ENCODE measurements around the gene ULBP2.
A peak's percentile ranks its signal among the peaks of the same experiment; 100 is the strongest.
"Not testable (repeated sequence)": the region's sequence is repeated elsewhere in the genome, so short reads cannot be mapped to it uniquely, and the experiment has no call there.

The ULBP2 gene

GRCh38 chr6:149927025-149927424 lies 14.8 kb upstream of the ULBP2 start:
- not testable (repeated sequence) for DNase-seq (ENCODE audit: low spot score)

GRCh38 chr6:149929422-149929821 lies 12.4 kb upstream of the ULBP2 start:
- no peak for DNase-seq (ENCODE audit: low spot score)

GRCh38 chr6:149931501-149931900 lies 10.3 kb upstream of the ULBP2 start:
- DNase-seq (ENCODE audit: low spot score) = no peak

- DNase-seq (ENCODE audit: low spot score) = no peak
These were observed 8.8 kb upstream of the ULBP2 start for GRCh38 chr6:149933036-149933435.

- DNase-seq (ENCODE audit: low spot score) = no peak
These were observed 8.4 kb upstream of the ULBP2 start for GRCh38 chr6:149933461-149933860.

- DNase-seq (ENCODE audit: low spot score) = peak; percentile 52
These were observed 7.3 kb upstream of the ULBP2 start for GRCh38 chr6:149934249-149935156.

GRCh38 chr6:149935246-149935645 lies 6.6 kb upstream of the ULBP2 start:
- DNase-seq (ENCODE audit: low spot score) = no peak

- no peak for DNase-seq (ENCODE audit: low spot score)
These were observed 6.1 kb upstream of the ULBP2 start for GRCh38 chr6:149935668-149936067.

- no peak for DNase-seq (ENCODE audit: low spot score)
These were observed 5.1 kb upstream of the ULBP2 start for GRCh38 chr6:149936743-149937142.

GRCh38 chr6:149938013-149938570 lies 3.7 kb upstream of the ULBP2 start:
- DNase-seq (ENCODE audit: low spot score) = not testable (repeated sequence)

- DNase-seq (ENCODE audit: low spot score) = no peak
These were observed 3.1 kb upstream of the ULBP2 start for GRCh38 chr6:149938571-149939355.

GRCh38 chr6:149939356-149939648 lies 2.5 kb upstream of the ULBP2 start:
- DNase-seq (ENCODE audit: low spot score) = no peak

GRCh38 chr6:149939909-149940671 lies 1.7 kb upstream of the ULBP2 start:
- DNase-seq (ENCODE audit: low spot score) = no peak

GRCh38 chr6:149940672-149940982 lies 1.2 kb upstream of the ULBP2 start:
- DNase-seq (ENCODE audit: low spot score) = no peak

GRCh38 chr6:149942461-149942829 lies 631 bp downstream of the ULBP2 start:
- DNase-seq (ENCODE audit: low spot score) = no peak

- DNase-seq (ENCODE audit: low spot score) = not testable (repeated sequence)
These were observed 1.5 kb downstream of the ULBP2 start for GRCh38 chr6:149943321-149943720.

- not testable (repeated sequence) for DNase-seq (ENCODE audit: low spot score)
These were observed 3.5 kb downstream of the ULBP2 start for GRCh38 chr6:149945276-149945675.

GRCh38 chr6:149946631-149947030 lies 4.8 kb downstream of the ULBP2 start:
- not testable (repeated sequence) for DNase-seq (ENCODE audit: low spot score)

GRCh38 chr6:149947533-149947932 lies 5.7 kb downstream of the ULBP2 start:
- DNase-seq (ENCODE audit: low spot score) = not testable (repeated sequence)

- DNase-seq (ENCODE audit: low spot score) = no peak
These were observed 6.2 kb downstream of the ULBP2 start for GRCh38 chr6:149948011-149948410.

- DNase-seq (ENCODE audit: low spot score) = no peak
These were observed 6.8 kb downstream of the ULBP2 start for GRCh38 chr6:149948616-149949015.

GRCh38 chr6:149950423-149950822 lies 8.6 kb downstream of the ULBP2 start:
- DNase-seq (ENCODE audit: low spot score) = no peak

Measured in AG08395 (cell line).